ENCODE data around the gene ZNF778.
A peak's percentile ranks its signal among the peaks of the same experiment; 100 is the strongest.

Gene ZNF778

DNA sequence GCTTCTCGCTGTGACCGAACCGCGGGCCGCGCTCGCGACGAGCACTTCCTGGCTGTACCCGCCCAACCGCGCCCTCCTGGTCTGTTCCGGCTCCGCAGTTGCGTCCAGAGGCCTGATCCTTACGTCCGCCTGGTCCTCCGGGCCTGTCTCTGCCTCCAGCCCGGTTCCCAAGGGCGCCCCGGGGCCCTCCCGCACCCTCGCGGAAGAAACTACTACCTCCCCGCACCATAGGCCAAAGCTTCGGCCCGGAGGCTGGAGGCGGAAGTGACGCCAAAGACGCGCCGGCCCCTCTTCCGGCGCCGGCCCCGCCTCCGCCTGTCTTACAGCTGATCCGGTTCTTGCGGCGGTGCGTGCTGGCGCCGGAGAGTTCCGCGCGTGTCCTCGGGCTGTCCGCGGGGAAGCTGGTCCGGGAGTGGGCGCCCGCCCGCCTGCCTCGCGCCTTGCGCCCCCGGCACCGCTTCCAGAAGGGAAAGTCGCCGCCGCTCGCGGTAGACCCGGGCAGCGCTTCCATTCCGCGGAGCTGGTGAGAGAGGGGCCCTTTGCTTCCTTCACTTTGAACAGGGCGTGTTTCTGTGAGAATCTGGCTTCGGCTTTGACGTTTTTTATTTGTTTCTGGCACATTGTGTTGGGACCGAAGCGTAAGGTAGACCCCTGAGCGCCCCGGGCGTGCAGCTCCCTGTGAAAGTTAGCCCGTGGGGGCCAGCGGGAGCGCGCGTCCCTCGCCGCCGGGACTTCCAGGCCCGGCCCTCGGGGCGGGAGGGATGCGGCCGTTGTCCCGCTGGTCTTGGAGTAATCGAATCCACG lies at the start of gene ZNF778:
ZNF778 (plus strand) TSS at position 316 of the 804 bp plus-strand sequence. CDS start 3,425 bp downstream, outside the sequence.
- DNase-seq (ENCODE audit: low read depth) = peak; percentile 64

DNA sequence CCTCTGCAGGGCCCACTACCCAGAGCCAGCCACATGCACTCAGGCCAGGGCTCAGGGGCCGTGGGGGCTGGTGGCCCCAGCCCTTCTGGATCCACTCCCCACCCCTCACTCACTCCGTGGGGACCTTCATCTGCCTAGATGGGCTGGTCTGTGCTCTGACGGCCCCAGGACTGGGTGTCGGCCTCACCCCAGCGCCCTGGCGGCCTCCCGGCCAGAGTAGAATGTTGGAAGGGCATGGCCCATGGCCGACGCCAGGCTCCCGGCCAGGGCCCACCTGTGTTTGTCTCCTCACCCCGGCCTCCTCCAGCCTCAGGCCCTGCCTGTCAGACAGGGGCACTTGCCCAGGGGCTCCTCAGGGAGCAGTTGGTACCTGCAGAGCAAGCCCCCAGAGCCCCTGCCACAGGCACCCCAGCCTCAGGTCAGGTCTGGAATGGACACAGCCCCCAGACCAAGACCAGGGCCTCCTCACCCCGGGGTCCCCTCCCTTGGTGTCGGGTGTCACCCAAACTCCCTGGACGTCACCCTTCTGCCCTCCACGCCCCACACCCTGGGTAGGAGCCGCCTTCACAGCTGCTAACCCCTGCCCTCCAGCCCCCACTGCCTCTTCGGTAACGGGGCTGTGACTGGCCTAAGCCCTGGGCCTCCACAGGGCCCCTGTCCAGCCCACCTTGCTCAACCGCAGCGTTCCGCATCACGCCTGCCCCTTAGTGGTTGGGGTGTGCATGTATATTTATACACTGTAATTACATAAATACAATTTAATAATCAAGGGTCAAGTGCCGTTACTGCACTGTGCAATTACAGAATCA lies 48.9 kb upstream of the ZNF778 start:
- DNase-seq (ENCODE audit: low read depth) = no peak

DNA sequence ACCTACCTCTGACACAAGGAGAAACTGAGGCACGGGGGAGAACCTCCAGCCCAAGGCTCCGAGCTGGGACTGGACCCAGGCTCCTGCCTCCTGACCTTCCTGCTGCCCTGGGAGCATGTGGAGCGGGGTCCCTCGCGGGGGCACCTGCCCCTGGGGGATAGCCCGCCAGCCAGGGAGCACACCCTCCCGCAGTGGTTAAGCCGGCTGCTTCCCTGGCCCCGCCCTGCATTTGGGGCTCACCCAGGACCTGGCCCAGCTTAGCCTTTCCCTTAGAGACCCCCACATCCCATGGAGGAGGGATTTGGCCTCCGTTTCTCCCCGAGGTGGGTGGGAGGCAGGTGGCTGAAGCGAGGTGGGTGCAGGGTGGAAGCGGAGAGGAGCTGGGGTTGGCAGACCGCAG lies 47.7 kb upstream of the ZNF778 start:
- no peak for DNase-seq (ENCODE audit: low read depth)

DNA sequence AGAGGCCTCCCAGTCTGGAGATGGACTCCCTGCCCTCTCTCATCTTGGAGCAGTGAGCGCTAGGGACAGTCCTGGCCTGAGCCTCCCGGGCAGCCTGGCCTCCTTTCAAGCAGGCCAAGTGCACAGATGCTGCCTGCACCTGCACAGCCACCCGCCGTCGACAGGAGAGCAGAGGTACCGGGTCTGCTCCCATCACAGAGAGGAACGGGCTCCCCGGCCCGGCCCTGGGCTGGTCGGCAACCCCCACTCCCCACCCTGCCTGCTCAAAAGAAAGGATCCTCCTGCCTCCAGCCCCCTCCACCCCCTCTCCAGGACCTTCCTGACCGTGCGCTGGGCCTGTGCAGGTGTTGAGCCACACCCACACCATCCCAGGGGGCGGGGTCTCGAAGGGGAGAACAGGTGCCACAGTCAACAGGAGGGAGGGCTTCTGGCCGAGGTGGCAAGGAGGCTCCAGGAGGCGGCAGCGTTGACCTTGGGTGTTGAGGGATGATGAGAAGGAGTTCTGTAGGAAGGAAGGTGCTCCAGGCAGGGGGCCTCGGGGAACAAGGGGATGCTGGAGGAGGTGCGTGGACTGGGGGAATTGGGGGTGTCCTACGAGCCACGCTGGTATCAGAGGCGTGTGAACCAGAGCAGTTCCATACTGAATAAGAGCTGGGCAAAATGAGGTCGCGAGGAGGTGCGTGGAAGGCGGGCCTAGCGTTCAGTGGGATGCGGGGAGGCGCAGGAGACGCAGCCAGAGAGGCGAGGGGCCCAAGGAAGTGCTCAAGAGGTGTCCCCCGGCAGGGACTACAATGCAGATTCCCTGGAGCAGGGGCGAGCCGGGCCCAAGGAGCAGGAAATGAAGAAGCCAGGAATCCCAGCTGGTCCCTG lies 46.9 kb upstream of the ZNF778 start:
- DNase-seq (ENCODE audit: low read depth) = no peak

DNA sequence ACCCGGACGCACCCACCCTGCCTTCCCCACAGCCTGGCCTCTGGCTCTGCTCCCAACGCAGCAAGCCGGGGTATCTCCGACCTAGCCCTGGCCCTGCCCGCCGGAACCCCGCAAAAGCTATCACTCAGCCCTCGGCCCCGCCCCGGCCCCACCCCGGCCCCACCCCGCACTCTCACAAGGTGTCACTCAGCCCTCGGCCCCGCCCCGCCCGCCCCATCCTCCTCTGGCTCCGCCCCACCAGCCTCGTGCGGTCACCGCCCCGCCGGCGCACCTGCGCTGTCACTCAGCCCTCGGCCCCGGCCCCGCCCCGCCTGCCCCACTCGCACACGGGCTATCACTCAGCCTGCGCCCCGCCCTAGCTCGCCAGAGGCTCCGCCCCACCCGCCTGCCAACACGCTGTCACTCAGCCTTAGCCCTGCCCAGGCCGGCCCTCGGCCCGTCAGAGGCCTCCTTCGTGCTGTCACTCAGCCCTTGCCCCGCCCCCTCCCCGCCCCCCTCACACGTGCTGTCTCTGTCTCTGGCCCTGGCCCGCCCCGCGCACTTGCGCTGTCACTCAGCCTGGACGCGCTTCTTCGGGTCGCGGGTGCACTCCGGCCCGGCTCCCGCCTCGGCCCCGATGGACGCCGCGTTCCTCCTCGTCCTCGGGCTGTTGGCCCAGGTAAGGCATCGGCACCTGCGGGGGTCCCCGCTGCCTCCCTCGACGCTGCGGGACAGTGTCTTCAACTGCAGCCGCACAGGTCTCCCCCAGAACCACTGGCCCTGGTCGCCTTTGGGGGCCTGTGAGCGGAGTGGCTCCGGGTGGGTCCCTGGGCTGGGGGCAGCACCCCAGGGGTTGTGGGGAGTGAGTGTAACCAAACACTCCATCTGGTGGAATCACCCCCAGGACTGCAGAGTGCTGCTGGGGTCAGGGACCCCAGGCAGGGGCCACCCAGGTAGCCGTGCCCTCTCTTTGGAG lies 46.0 kb upstream of the ZNF778 start, which contains the start of gene CDH15:
CDH15 (plus strand) TSS at position 533 of the 955 bp plus-strand sequence; CDS start at position 617, 84 bp downstream.
- DNase-seq (ENCODE audit: low read depth) = peak; percentile 89

DNA sequence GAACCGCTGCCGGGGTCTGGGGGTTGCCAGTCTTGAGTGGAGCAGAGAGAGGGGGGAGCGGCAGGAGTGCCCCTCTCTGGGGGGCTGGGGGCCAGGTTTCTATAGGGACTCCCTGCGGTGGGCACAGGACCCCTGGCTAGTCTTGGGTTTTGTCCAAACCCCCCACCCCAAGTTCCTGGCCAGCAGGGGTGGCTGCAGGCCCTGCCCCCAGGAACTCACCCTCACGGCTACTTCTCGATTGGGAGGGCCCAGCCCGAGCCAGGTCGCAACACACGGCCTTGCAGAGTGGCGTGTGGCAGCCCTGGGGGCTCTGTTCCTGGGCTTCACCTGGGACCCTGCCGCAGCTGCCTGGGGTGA lies 45.4 kb upstream of the ZNF778 start:
- DNase-seq (ENCODE audit: low read depth) = no peak

DNA sequence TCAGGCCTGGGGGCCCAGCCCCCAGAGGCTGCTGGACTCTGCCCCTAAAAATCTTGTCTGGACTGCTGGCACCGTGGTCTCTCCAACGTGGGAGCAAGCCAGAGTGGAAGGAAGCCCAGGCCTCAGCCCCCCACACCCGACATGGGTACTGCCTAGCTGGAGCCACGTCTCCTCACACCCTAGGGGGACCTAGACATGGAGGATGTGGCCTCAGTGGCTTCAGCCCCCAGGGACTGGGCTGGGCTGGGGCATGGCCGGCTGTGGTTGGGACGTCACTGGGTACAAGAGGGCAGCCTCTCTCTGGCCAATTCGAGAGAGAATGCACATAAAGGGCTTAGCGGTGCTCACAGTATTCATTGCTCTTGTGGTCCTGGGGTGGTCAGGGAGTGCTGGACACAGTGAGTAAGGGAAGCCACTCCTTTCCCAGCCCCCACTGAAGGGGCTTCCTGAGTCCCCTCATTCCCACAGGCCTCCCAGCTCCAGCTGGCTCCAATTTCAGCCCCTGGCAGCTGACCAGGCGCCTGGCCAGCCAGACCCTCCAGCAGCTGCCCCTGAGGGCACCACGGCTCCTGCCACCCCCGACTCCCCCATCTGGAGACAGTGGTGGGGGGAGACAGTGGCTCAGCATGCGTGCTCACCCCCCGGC lies 44.9 kb upstream of the ZNF778 start:
- no peak for DNase-seq (ENCODE audit: low read depth)

DNA sequence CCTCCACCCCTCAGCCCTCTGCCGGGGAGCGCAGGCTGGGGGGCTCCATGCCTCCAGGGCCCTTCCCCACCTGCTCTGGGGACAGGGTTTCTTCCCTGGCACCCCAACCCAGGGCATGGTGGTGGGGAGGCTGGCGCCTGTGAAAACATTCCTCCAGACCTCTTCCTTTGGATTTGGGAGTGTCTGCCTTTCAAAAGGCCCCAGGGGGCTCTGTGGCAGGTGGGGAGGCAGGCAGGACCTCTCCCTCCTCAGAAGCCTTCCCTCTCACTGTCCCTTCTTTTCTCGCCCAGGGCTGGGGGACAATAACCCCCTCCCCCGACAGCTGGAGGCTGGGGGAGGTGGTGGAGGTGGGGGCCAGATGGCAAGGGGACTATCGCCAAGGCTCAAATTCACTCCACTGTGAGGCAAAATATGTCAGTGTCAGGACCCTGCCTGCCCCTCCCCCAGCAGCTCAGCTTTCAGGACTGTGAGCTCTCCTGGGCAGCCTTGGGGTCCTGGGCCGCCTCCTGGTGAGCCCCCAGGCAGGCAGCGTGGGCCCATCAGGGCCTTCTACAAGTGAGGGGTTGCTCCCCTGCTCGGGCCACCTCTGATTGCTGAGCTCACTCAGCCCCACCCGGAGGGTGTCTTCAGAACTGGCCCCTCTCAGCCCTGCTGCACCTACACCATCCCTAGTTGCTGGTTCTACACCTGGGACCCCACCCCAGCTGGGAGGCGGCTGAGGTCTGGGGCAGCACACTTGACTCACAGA lies 44.2 kb upstream of the ZNF778 start:
- DNase-seq (ENCODE audit: low read depth) = no peak

DNA sequence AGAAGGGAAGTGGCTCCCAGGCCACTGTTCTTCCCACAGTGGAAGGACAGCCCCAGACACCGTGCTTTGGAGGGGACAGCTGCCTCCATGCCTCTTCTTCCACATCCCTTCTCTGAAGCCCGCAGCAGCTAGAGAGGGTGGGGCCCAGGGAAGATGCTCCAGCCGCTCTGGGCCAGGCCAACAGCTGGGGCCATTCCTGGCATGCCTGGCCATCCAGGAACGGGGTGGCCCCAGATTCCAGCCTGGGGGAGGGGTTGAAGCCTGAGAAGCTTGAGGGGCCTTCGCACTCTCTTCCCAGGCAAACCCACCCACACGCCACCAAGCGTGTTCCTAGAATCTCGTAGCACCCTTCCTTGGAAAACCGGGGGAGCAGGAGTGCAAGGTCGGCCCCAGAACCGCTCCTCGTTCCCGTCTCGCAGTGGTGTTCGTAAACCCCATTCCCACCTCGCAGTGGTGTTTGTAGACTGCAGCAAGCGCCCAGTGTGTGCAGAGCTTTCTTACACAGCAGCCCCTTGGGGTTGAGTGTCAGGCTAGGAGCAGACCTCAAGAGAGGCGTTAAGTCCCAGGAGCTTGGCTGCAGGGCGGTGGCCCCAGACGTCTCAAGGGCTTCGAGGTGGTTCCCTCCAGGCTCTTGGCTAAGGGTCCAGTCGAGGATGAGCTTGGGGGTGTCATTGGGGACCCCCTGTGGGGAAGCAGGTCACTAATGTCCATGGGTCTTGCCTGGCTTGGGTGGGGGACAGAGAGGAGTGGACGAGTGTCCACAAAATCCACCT lies 43.3 kb upstream of the ZNF778 start:
- no peak for DNase-seq (ENCODE audit: low read depth)

DNA sequence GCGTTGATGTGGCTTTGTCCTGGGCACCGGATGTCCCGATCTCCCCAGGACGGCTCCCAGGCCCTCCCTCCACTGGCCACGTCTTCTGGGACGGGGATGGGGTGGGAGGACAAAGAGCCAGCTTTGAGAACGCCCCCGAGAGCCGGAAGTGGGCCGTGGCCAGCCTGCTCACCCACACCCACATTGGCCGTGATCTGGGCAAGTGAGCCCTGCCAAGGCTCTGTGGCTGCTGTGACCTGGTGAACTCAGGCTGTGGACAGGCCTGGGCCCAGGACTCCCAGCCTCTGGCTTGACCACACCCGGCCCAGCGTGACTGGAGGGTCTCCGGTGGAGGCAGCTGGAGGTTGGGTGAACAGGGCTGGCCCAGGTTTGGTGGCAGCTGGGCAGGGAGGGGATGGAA lies 42.6 kb upstream of the ZNF778 start:
- no peak for DNase-seq (ENCODE audit: low read depth)

DNA sequence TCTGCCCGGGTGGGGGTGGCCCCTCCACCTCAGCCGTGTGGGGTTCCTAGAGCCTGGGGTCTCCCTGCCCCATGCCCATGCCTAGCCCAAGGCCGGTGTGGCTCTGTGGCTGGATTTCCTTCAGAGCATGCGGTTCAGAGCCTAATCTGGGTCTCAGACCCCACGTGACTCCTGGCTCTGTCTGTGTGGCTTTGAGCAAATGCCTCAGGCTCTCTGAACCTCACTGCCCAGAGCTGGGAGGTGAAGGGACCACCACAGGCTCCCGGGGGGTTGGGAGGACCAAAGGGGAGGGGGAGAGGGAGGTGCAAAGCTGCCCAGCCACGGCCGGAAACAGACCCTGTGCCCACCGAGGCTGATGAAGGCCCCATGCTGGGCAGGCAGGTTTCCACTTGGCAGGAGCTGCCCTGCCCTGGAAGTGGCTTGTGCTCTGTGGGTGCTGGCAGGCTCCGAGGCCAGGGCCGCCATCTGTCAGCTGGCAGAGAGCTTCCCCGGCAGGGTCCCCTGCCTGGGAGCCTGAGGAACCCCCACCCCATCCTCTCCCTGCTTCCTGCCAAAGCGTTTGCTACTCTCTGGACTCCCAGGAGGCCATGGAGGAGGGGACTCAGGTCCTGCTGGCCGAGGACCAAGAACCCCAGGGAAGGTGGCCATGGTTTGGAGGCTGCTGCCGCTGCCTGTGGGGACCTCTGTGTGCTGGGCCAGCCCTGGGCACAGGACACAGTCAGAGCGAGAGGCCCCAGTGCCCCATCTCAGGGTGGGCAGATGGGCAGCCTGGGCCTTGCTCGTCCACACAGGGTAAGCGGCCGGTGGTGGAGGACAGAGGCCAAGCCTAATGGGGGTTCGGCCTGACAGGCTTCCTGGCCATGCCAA lies 42.0 kb upstream of the ZNF778 start:
- no peak for DNase-seq (ENCODE audit: low read depth)

DNA sequence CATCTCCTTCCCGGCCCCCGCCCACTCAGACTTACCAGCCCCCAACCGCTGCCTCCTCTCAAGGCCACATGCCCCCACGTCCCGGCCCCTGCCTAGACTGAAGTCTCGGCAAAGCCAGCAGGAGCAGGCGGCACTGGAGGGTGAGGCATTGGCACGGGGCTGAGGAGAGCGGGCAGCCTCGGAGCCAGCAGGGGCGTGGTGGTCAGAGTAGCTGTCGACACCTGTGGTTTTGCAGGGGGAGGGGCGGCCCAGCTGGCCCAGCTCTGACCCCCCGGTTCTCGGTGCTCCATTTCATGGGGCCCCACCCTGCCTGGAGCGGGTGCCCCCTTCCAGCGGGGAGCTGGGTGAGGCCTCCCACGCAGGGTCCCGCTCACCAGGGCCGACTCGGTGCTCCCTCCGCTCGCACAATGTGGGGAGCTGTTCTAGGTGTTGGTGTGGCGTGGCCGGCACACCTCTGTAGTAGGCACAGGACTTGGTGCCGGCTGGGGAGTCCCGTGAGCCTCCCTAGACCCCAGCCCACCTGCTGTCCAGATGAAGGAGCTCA lies 41.3 kb upstream of the ZNF778 start:
- DNase-seq (ENCODE audit: low read depth) = no peak

DNA sequence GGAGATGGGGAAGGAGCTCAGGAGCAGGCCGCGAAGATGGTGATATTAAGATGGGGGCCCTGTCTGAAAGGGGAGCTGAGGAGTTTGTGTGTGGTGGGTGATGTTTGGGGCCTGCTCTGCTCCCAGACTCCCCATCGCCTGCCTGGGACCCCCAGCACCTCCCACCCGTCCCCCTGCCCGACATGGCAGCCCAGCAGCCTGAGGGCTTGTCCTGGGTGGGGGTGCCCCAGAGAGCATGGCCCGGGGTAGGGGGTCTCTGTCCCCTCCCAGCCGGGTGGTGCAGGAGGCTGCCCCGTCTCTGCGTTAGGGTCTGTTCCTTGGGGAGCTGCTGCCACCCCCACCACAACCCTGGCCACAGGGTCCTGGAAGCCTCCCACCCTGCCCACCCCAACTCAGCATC lies 40.8 kb upstream of the ZNF778 start:
- no peak for DNase-seq (ENCODE audit: low read depth)

DNA sequence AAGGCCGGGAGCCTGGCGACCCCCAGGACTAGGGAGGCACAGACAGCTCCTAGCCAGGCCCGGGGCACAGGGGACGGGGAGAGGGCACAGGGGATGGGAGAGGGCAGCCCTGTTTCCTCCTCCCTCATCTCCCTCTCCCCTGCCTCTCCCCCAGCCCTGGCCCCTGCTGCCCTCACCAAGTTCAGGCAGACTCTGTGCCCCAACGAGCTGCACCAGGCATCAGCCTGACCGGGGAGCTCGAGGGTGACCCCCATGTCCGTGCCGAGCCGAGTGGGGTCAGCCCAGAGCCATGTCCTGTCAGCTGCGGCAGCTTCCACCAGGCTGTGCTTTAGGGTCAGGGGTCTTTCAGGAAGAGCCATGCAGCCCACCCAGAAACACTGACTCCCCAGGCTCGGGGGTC lies 40.0 kb upstream of the ZNF778 start:
- DNase-seq (ENCODE audit: low read depth) = no peak

DNA sequence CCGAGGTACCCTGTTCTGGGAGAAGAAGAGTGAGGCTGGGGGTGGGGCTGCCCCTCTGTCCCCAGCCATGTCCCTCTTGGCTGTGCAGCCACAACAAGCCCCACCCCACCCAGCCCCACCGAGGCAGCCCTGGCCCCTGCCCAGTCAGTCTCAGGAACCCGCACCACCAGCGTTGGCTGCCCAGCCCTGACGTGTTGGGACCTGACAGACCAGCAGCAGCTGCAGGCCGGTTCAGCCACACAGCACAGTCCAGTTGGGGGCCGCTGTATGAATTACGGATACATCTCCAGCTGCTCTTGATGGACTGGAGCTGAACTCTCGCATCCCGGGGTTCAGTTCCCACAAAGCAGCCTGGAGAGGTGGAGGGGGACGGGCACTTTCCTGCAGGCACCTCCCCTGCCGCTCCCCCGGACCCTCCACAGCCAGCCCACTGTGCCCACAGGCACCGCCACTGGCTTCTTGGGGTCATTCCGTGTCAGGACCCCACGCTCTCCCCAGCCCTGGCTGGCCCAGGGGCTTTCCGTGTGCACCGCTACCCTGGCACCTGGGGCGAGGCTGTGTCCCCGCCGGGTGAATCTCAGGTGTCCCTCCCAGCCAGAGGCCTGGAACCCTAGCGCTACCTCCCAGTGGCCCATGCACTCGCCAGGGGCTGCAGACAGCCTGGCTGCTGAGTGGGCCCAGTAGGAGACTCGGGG lies 38.9 kb upstream of the ZNF778 start:
- DNase-seq (ENCODE audit: low read depth) = no peak

DNA sequence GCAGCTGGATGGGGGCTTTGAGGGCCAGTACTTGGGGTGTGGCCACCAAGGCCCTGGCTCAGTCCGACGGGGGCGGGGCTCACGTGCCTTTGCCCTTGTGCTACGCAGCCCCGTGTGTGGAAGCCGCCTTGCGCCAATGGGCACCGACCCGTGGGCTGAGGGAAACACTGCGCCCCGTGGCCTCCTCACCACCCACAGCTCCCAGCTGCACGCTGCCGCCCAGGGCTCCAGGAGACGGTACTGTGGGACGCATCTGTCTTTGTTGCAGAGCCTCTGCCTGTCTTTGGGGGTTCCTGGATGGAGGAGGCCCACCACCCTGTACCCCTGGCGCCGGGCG lies 38.4 kb upstream of the ZNF778 start:
- no peak for DNase-seq (ENCODE audit: low read depth)

DNA sequence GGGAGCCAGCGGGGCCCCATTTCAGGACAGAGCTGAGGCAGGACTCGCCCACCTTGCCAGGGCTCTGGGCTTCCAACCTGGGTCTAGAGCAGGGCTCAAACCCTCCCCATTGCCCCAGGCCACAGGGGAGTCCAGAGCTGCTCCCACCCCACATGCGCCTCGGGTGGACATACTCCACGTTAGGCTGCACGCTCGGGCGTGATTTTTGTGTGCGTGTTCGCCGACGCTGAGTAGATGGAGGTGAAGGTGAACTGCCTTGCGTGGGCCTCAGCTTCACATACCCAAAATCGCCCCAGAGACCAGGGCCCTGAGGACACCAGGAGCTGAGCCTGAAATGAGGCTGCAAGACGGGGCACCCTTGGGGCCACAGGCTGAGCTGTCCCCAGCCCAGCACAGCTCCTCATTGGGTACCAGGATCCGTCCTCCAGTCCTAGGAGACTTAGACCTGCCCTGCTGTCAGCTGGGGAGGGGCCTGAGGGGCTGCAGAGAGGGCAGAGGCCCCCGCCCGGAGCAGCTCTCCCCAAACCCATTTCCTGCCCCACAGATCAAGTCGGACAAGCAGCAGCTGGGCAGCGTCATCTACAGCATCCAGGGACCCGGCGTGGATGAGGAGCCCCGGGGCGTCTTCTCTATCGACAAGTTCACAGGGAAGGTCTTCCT lies 37.7 kb upstream of the ZNF778 start:
- DNase-seq (ENCODE audit: low read depth) = no peak
